ENCODE measurements around the gene TNRC6B. TPM values are rescaled to one million over a fixed set of nuclear protein-coding genes. Genes with fewer than 3 reads are reported as not detected.

Gene TNRC6B
- total RNA-seq, 1 experiment from 2014 or later, result 58.1 TPM

DNA sequence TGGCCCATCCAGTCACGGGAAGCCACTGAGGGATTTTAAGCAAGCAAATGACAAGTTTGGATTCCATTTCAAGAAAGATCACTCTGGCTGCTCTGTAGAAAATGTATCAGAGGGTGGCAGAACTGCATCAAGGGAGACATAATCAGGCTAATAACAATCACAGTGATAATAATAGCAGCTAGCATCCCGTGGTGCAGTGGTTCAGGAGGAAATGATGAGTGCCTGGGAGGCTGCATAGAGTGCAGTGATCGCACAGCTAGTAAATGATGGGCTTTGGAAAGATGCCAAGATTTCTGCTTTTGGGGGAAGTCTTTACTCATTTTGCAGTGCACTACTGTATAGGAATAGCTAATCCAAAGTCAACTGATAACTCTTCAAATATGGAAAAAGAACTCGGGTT, 35.8 kb downstream of the TNRC6B start:
- Histone ChIP-seq H3K27me3 (ENCODE audit: insufficient read depth, low read length) (no peaks in the 10 kb centered on the region), H4K5ac (ENCODE audit: insufficient read length, low read depth, low read length) (no peak overlapping the region), H3K4me1 (ENCODE audit: insufficient read depth, low read length) (peaks cover 30% of the 10 kb centered on the region), H3K23me2 (ENCODE audit: insufficient read length, low read depth, low read length, poor library complexity, severe bottlenecking) (no peaks in the 10 kb centered on the region), H3K4me2 (ENCODE audit: insufficient read depth, insufficient read length, low read length) (no peak overlapping the region), H2BK15ac (ENCODE audit: low read depth, low read length) (no peak overlapping the region), H3K4ac (ENCODE audit: low read depth, low read length) (no peak overlapping the region), H3K56ac (ENCODE audit: insufficient read length, low read depth, low read length) (no peak overlapping the region), H2AFZ (ENCODE audit: low read length) (no peak overlapping the region), H2AK5ac (ENCODE audit: insufficient read length, low read length) (no peak overlapping the region), H4K91ac (ENCODE audit: insufficient read length, low read depth, low read length) (no peak overlapping the region), H3K79me2 (ENCODE audit: insufficient read depth, low read length) (peaks cover 31% of the 10 kb centered on the region; the same call in 1 of the 2 replicates), H3T11ph (ENCODE audit: low read length) (no peak overlapping the region), H3K14ac (ENCODE audit: insufficient read depth, low read length) (no peak overlapping the region), H3K79me1 (ENCODE audit: insufficient read depth, low read depth, low read length, poor library complexity, severe bottlenecking) (peaks cover 5% of the 10 kb centered on the region), H4K20me1 (ENCODE audit: control insufficient read depth, insufficient read depth, insufficient read length) (no peaks in the 10 kb centered on the region), H2BK12ac (ENCODE audit: insufficient read length, low read depth, low read length) (no peak overlapping the region), H4K8ac (replicated peaks; ENCODE audit: insufficient read length, low read depth, low read length) (no peak overlapping the region), H3K23ac (ENCODE audit: insufficient read length, low read depth, low read length) (no peak overlapping the region), H2BK20ac (ENCODE audit: low read depth, low read length, poor library complexity, severe bottlenecking) (no peak overlapping the region), H2BK120ac (ENCODE audit: low read depth, low read length, poor library complexity, severe bottlenecking) (no peak overlapping the region), H3K9me3 (ENCODE audit: control insufficient read depth, low read depth, low read length) (no peaks in the 10 kb centered on the region), H2BK5ac (ENCODE audit: insufficient read length, low read length) (no peak overlapping the region), H3K27ac (ENCODE audit: insufficient read length, low read depth, low read length) (no peak overlapping the region), H3K9ac (ENCODE audit: extremely low read depth, insufficient read length, low read length) (no peak overlapping the region), H3K18ac (ENCODE audit: insufficient read length, low read depth, low read length) (no peak overlapping the region)
- Mint-ChIP-seq H3K27ac (peak overlapping the region in 2 of 3 experiments; percentile 52 to 62; a peak in 4 of 7 replicates), H3K27me3 (ENCODE audit: low read depth) (no peaks in the 10 kb centered on the region; the same call in 1 of the 2 replicates), H3K36me3 (ENCODE audit: insufficient read depth in 1 of 3, low read depth in 3 of 3) (peaks cover 9 to 12% (median 11%) of the 10 kb centered on the region in 3 experiments), H3K9me3 (no peaks in the 10 kb centered on the region; a peak in 1 of 5 replicates), H3K4me3 (no peak overlapping the region), H3K4me1 (peaks cover 77 to 78% of the 10 kb centered on the region in 2 experiments)
- TF ChIP-seq, protein P1, sequence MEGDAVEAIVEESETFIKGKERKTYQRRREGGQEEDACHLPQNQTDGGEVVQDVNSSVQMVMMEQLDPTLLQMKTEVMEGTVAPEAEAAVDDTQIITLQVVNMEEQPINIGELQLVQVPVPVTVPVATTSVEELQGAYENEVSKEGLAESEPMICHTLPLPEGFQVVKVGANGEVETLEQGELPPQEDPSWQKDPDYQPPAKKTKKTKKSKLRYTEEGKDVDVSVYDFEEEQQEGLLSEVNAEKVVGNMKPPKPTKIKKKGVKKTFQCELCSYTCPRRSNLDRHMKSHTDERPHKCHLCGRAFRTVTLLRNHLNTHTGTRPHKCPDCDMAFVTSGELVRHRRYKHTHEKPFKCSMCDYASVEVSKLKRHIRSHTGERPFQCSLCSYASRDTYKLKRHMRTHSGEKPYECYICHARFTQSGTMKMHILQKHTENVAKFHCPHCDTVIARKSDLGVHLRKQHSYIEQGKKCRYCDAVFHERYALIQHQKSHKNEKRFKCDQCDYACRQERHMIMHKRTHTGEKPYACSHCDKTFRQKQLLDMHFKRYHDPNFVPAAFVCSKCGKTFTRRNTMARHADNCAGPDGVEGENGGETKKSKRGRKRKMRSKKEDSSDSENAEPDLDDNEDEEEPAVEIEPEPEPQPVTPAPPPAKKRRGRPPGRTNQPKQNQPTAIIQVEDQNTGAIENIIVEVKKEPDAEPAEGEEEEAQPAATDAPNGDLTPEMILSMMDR (conservative IDR thresholded peaks at IDR 0.05), result no peak
- no CpG with 5 or more reads among the region's 4 CpGs for WGBS (ENCODE audit: extremely low coverage, insufficient read length, low lambda C conversion rate)
- no peak for DNase-seq

Measured in H9 (cell line).